Measurements from ENCODE around the gene KLF8.
A peak's percentile ranks its signal among the peaks of the same experiment; 100 is the strongest.

KLF8 gene

GRCh38 chrX:56248492-56248891 is 16.3 kb downstream of the KLF8 start:
- Mint-ChIP-seq H3K9me3 (peaks cover 40% of the 10 kb centered on the region), H3K27me3 (ENCODE audit: low read depth, poor library complexity) (no peaks in the 10 kb centered on the region), H3K4me3 (no peak overlapping the region), H3K36me3 (ENCODE audit: low read depth) (no peaks in the 10 kb centered on the region), H3K27ac (no peak overlapping the region), H3K4me1 (no peaks in the 10 kb centered on the region)
- peak; percentile 53 for TF ChIP-seq CTCF (IDR thresholded peaks at IDR 0.05)
- DNase-seq: peak; percentile 48

- Mint-ChIP-seq H3K36me3 (ENCODE audit: low read depth) (no peaks in the 10 kb centered on the region), H3K27me3 (ENCODE audit: low read depth, poor library complexity) (no peaks in the 10 kb centered on the region), H3K27ac (no peak overlapping the region), H3K9me3 (peaks cover 65% of the 10 kb centered on the region), H3K4me1 (no peaks in the 10 kb centered on the region), H3K4me3 (no peak overlapping the region)
- no peak for DNase-seq
- no peak for TF ChIP-seq CTCF (IDR thresholded peaks at IDR 0.05)
Observed at GRCh38 chrX:56253832-56254703, 21.9 kb downstream of the KLF8 start.

- Mint-ChIP-seq H3K9me3 (peaks cover 30% of the 10 kb centered on the region), H3K4me1 (no peaks in the 10 kb centered on the region), H3K27me3 (ENCODE audit: low read depth, poor library complexity) (no peaks in the 10 kb centered on the region), H3K36me3 (ENCODE audit: low read depth) (no peaks in the 10 kb centered on the region), H3K4me3 (no peak overlapping the region), H3K27ac (no peak overlapping the region)
- DNase-seq: no peak
- TF ChIP-seq CTCF (IDR thresholded peaks at IDR 0.05): no peak
Observed at GRCh38 chrX:56268888-56269287, 36.7 kb downstream of the KLF8 start.

GRCh38 chrX:56278692-56279091 is 46.5 kb downstream of the KLF8 start:
- Mint-ChIP-seq H3K27me3 (ENCODE audit: low read depth, poor library complexity) (peaks cover 3% of the 10 kb centered on the region), H3K4me3 (no peak overlapping the region), H3K4me1 (no peaks in the 10 kb centered on the region), H3K36me3 (ENCODE audit: low read depth) (no peaks in the 10 kb centered on the region), H3K9me3 (peaks cover 49% of the 10 kb centered on the region), H3K27ac (no peak overlapping the region)
- TF ChIP-seq CTCF (IDR thresholded peaks at IDR 0.05): no peak
- no peak for DNase-seq

GRCh38 chrX:56279863-56280262 is 47.7 kb downstream of the KLF8 start:
- DNase-seq: no peak
- peaks cover 47% of the 10 kb centered on the region for H3K9me3 Mint-ChIP-seq
- no peaks in the 10 kb centered on the region for H3K4me1 Mint-ChIP-seq
- H3K27ac Mint-ChIP-seq: no peak overlapping the region
- TF ChIP-seq CTCF (IDR thresholded peaks at IDR 0.05): no peak
- no peaks in the 10 kb centered on the region for H3K36me3 Mint-ChIP-seq (ENCODE audit: low read depth)
- H3K4me3 Mint-ChIP-seq: no peak overlapping the region
- no peaks in the 10 kb centered on the region for H3K27me3 Mint-ChIP-seq (ENCODE audit: low read depth, poor library complexity)

GRCh38 chrX:56281789-56282188 is 49.6 kb downstream of the KLF8 start:
- H3K27ac Mint-ChIP-seq: no peak overlapping the region
- no peaks in the 10 kb centered on the region for H3K4me1 Mint-ChIP-seq
- TF ChIP-seq CTCF (IDR thresholded peaks at IDR 0.05): no peak
- no peak overlapping the region for H3K4me3 Mint-ChIP-seq
- H3K9me3 Mint-ChIP-seq: peaks cover 39% of the 10 kb centered on the region
- no peaks in the 10 kb centered on the region for H3K36me3 Mint-ChIP-seq (ENCODE audit: low read depth)
- no peaks in the 10 kb centered on the region for H3K27me3 Mint-ChIP-seq (ENCODE audit: low read depth, poor library complexity)
- DNase-seq: no peak

Data from nephron progenitor cell (in vitro differentiated cells).